Astrocyte (in vitro differentiated cells and primary cell): Measurements from ENCODE around the gene DYSF. TPM values are rescaled to one million over a fixed set of nuclear protein-coding genes. Genes with fewer than 3 reads are reported as not detected.

ENCODE experiments used
- DNase-seq: peaks from one replicate; pipeline ENCODE4 v3.0.0-alpha.2; 2010; ENCODE audit warnings: low read depth
- FAIRE-seq: peaks from 2 replicates; lab custom pipeline; 2011; peaks lifted over from hg19 to GRCh38; lab: Jason Lieb, UNC
- H2AFZ ChIP-seq: 2 replicates; pipeline ENCODE4 v1.6.0; 2012; ENCODE audit warnings: low read depth, low read length, inconsistent platforms
- H3K27ac ChIP-seq: 2 replicates; pipeline ENCODE4 v1.5.1; 2011; ENCODE audit warnings: low read depth, low read length, inconsistent platforms
- H3K27me3 ChIP-seq: 2 replicates; pipeline ENCODE4 v1.6.0; 2011; ENCODE audit warnings: low read length, inconsistent platforms; ENCODE audit not compliant: insufficient read depth
- H3K36me3 ChIP-seq: 2 replicates; pipeline ENCODE4 v1.5.1; 2011; ENCODE audit warnings: low read length, inconsistent platforms; ENCODE audit not compliant: insufficient read depth
- H3K4me1 ChIP-seq: 2 replicates; pipeline ENCODE4 v1.5.1; 2011; ENCODE audit warnings: low read length, inconsistent platforms; ENCODE audit not compliant: insufficient read depth
- H3K4me2 ChIP-seq: 2 replicates; pipeline ENCODE4 v1.6.0; 2012; ENCODE audit warnings: low read length, inconsistent platforms
- H3K4me3 ChIP-seq: 2 replicates; pipeline ENCODE4 v1.5.1; 2011; ENCODE audit warnings: low read depth, mild to moderate bottlenecking, low read length, inconsistent platforms; ENCODE audit not compliant: insufficient read depth
- H3K79me2 ChIP-seq: 2 replicates; pipeline ENCODE4 v1.6.0; 2012; ENCODE audit warnings: mild to moderate bottlenecking, low read length, inconsistent platforms; ENCODE audit not compliant: insufficient read depth
- H3K9ac ChIP-seq: 2 replicates; pipeline ENCODE4 v1.6.0; 2012; ENCODE audit warnings: mild to moderate bottlenecking, low read length, inconsistent platforms
- H3K9me3 ChIP-seq: 2 replicates; pipeline ENCODE4 v1.5.1; 2012; ENCODE audit warnings: low read depth, mild to moderate bottlenecking, low read length, inconsistent platforms; ENCODE audit not compliant: insufficient read depth
- H4K20me1 ChIP-seq: 2 replicates; pipeline ENCODE4 v1.6.0; 2012; ENCODE audit warnings: low read length, inconsistent platforms; ENCODE audit not compliant: insufficient read depth
- H3K27ac Mint-ChIP-seq: one replicate; pipeline ENCODE4 v1.8.0; 2021; ENCODE audit warnings: mild to moderate bottlenecking, mixed read lengths; ENCODE audit not compliant: unreplicated experiment
- H3K27me3 Mint-ChIP-seq: one replicate; pipeline ENCODE4 v1.8.0; 2021; ENCODE audit warnings: low read depth, mixed read lengths; ENCODE audit not compliant: unreplicated experiment
- H3K36me3 Mint-ChIP-seq: one replicate; pipeline ENCODE4 v1.8.0; 2021; ENCODE audit warnings: low read depth, mixed read lengths; ENCODE audit not compliant: unreplicated experiment
- H3K4me1 Mint-ChIP-seq: one replicate; pipeline ENCODE4 v1.8.0; 2021; ENCODE audit warnings: low read depth, mixed read lengths; ENCODE audit not compliant: unreplicated experiment
- H3K4me3 Mint-ChIP-seq: one replicate; pipeline ENCODE4 v1.8.0; 2021; ENCODE audit warnings: mild to moderate bottlenecking, moderate library complexity, mixed read lengths; ENCODE audit not compliant: unreplicated experiment
- H3K9me3 Mint-ChIP-seq: one replicate; pipeline ENCODE4 v1.8.0; 2021; ENCODE audit warnings: mild to moderate bottlenecking, mixed read lengths; ENCODE audit not compliant: unreplicated experiment
- CTCF ChIP-seq: IDR thresholded peaks from 2 replicates; pipeline ENCODE4 v1.5.1; 2011; ENCODE audit warnings: low read depth, mild to moderate bottlenecking, inconsistent platforms, low read length, moderate library complexity; ENCODE audit not compliant: insufficient read depth
- EZH2 ChIP-seq: IDR thresholded peaks from 2 replicates; pipeline ENCODE4 v1.6.1; 2012; ENCODE audit warnings: mild to moderate bottlenecking, low read length, inconsistent platforms; ENCODE audit not compliant: insufficient read depth
- total RNA-seq: library from RNA; stranded (reverse); gene quantifications from 2 replicates; pipeline ENCODE4 v1.2.1, GENCODE V29; 2021

DYSF gene
- total RNA-seq, 1 donor from 2014 or later = 123 TPM

GRCh38 chr2:71465356-71465755 is 12.0 kb downstream of the DYSF start:
- H3K4me3 Mint-ChIP-seq = no peak overlapping the region
- DNase-seq = no peak

DNA sequence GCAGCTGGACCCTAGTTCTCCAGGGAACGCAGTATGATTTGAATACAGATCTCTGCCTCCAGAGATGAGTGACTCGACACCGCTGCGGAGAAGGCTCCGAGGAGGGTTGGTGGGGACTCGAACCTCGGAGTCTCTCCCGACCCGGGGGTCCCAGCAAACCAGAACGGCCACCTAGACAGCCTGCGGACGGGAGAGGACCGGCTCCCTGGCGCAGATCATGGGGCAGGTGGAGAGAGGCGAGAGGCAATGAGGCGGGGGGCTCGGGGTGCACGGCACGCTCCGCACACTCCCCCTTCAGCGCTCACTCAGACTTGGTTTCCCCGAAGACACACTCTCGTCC is 12.6 kb downstream of the DYSF start:
- Histone ChIP-seq H3K27me3 (peaks cover 17% of the 10 kb centered on the region), H2AFZ (peak overlapping the region; percentile 84), H3K9me3 (peaks cover 5% of the 10 kb centered on the region), H3K4me1 (peaks cover 17% of the 10 kb centered on the region), H3K27ac (no peak overlapping the region), H3K36me3 (no peaks in the 10 kb centered on the region), H3K9ac (peak overlapping the region; percentile 81), H3K79me2 (no peaks in the 10 kb centered on the region), H3K4me2 (peak overlapping the region; percentile 94), H4K20me1 (no peaks in the 10 kb centered on the region), H3K4me3 (peak overlapping the region; percentile 72)
- no peak for TF ChIP-seq EZH2
- no peak for TF ChIP-seq CTCF
- no peak for DNase-seq
- Mint-ChIP-seq H3K9me3 (no peaks in the 10 kb centered on the region), H3K36me3 (peaks cover 9% of the 10 kb centered on the region), H3K4me1 (peaks cover 40% of the 10 kb centered on the region), H3K27me3 (no peaks in the 10 kb centered on the region), H3K4me3 (no peak overlapping the region), H3K27ac (no peak overlapping the region)
- FAIRE-seq = no peak

More at GRCh38 chr2:71465356-71465755, 12.0 kb downstream of the DYSF start:
- FAIRE-seq = no peak
- H3K27ac ChIP-seq = no peak overlapping the region
- H3K36me3 ChIP-seq = no peaks in the 10 kb centered on the region
- no peak overlapping the region for H3K9ac ChIP-seq
- peak overlapping the region; percentile 72 for H3K4me3 ChIP-seq
- peaks cover 5% of the 10 kb centered on the region for H3K9me3 ChIP-seq
- TF ChIP-seq EZH2 (no peak), CTCF (no peak)
- no peak overlapping the region for H3K27ac Mint-ChIP-seq
- H3K79me2 ChIP-seq = no peaks in the 10 kb centered on the region
- H2AFZ ChIP-seq = no peak overlapping the region
- peaks cover 10% of the 10 kb centered on the region for H3K36me3 Mint-ChIP-seq
- peaks cover 17% of the 10 kb centered on the region for H3K27me3 ChIP-seq
- H3K4me2 ChIP-seq = no peak overlapping the region
- H3K9me3 Mint-ChIP-seq = no peaks in the 10 kb centered on the region
- no peaks in the 10 kb centered on the region for H3K27me3 Mint-ChIP-seq
- H4K20me1 ChIP-seq = no peaks in the 10 kb centered on the region
- H3K4me1 ChIP-seq = peaks cover 19% of the 10 kb centered on the region
- peaks cover 45% of the 10 kb centered on the region for H3K4me1 Mint-ChIP-seq

DNA sequence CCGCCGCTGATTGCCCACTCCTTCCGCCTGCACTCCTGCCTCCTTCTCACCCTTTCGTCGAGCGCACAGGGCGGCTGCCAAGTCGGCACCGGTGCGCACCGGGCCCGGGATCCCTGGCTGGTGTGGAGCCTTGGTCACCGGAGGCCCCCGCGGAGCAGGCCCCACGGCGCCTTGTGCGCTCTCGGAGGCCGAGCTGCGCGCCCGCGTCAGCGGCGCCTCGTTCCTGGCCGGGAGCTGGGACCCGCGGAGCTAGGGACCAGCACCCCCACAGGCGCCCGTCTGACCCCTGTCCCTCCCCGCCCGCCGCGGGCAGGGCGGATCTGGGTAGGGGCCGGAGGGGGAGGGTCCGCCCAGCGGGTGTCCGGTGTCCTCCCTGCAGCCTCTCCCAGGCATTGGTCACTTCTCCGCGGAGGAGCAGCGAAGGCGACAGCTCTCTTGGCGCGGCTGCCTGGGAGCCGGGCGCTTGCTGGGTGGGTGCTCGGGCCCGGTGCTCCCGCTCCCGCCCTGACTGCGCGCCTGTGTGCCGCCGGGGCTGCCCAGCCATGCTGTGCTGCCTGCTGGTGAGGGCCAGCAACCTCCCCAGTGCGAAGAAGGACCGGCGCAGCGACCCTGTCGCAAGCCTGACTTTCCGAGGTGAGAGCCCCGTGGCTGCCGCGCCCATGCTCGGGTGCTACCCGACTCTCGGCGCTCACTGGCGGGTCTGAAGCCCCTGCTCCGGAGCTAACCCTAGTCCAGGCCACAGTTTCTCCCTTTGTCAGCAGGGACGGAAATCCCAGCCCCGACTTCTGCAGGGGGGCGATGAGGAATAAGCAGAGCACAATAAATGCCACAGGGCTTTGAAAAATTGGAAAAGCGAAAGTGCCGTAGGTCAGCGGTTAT is 13.2 kb downstream of the DYSF start:
- H3K27ac ChIP-seq = no peak overlapping the region

More for the DNA sequence above, 13.2 kb downstream of the DYSF start:
- Histone ChIP-seq H3K4me3 (peak overlapping the region; percentile 72), H3K27me3 (peaks cover 17% of the 10 kb centered on the region), H4K20me1 (no peaks in the 10 kb centered on the region), H3K4me1 (peaks cover 18% of the 10 kb centered on the region), H3K79me2 (no peaks in the 10 kb centered on the region), H3K9ac (peak overlapping the region; percentile 81), H3K4me2 (peak overlapping the region; percentile 94), H3K36me3 (no peaks in the 10 kb centered on the region), H2AFZ (peak overlapping the region; percentile 84), H3K9me3 (peaks cover 5% of the 10 kb centered on the region)
- FAIRE-seq = no peak
- Mint-ChIP-seq H3K4me1 (peaks cover 38% of the 10 kb centered on the region), H3K27ac (no peak overlapping the region), H3K27me3 (no peaks in the 10 kb centered on the region), H3K4me3 (peak overlapping the region; percentile 84), H3K36me3 (peaks cover 5% of the 10 kb centered on the region), H3K9me3 (no peaks in the 10 kb centered on the region)
- TF ChIP-seq EZH2 (peak; percentile 38), CTCF (no peak)
- peak; percentile 25 for DNase-seq
